ENCODE results near the gene DDX19B. TPM values are rescaled to one million over a fixed set of nuclear protein-coding genes. Genes with fewer than 3 reads are reported as not detected.

Gene DDX19B
- total RNA-seq, 1 donor from 2014 or later: 33.7 TPM

- H3K36me3 Mint-ChIP-seq (ENCODE audit: low read depth): peaks cover 29% of the 10 kb centered on the region
- no peaks in the 10 kb centered on the region for H3K9me3 Mint-ChIP-seq
- intact Hi-C loops (cut with micrococcal nuclease): no loop called here
- H3K27ac Mint-ChIP-seq: no peak overlapping the region
- TF ChIP-seq CTCF (IDR thresholded peaks at IDR 0.05): no peak
- POLR2A ChIA-PET: no interaction called here
- no peak for DNase-seq
- no peak overlapping the region for H3K4me3 Mint-ChIP-seq
- H3K4me1 Mint-ChIP-seq: no peaks in the 10 kb centered on the region
- no peaks in the 10 kb centered on the region for H3K27me3 Mint-ChIP-seq
- CTCF ChIA-PET: no interaction called here
- no peak for ATAC-seq (ENCODE audit: low read depth)
Measured at GRCh38 chr16:70337814-70338213, 38.8 kb downstream of the DDX19B start.

DNA sequence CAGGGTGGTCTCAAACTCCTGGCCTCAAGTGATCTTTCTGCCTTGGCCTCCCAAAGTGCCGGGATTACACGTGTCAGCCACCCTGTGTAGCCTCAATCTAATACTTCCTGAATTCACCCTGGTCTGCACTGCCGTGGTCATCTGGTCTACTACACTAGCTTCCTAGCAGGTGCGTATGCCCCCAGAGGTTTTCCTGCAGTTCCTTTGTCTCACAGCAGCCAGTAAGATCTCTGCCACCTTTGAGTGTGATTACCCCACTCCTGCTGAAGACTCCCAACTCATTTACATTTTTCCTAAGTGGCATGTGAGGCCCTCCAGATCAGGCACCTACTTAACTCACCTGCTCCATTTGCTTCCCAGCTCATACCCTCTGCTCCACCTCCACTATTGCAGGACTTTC lies 42.6 kb downstream of the DDX19B start:
- TF ChIP-seq CTCF (IDR thresholded peaks at IDR 0.05): no peak
- Mint-ChIP-seq H3K9me3 (no peaks in the 10 kb centered on the region), H3K4me1 (peaks cover 6% of the 10 kb centered on the region), H3K27me3 (no peaks in the 10 kb centered on the region), H3K27ac (no peak overlapping the region), H3K36me3 (ENCODE audit: low read depth) (peaks cover 7% of the 10 kb centered on the region), H3K4me3 (no peak overlapping the region)
- ATAC-seq (ENCODE audit: low read depth) (no peak), DNase-seq (no peak)
- intact Hi-C loops (cut with micrococcal nuclease): no loop called here
- POLR2A ChIA-PET: no interaction called here
- CTCF ChIA-PET: no interaction called here

GRCh38 chr16:70342016-70342415 lies 43.0 kb downstream of the DDX19B start:
- H3K36me3 Mint-ChIP-seq (ENCODE audit: low read depth): peaks cover 11% of the 10 kb centered on the region
- ChIA-PET CTCF (no interaction called here), POLR2A (no interaction called here)
- DNase-seq (no peak), ATAC-seq (ENCODE audit: low read depth) (no peak)
- intact Hi-C loops (cut with micrococcal nuclease): no loop called here
- peaks cover 9% of the 10 kb centered on the region for H3K4me1 Mint-ChIP-seq
- no peak overlapping the region for H3K27ac Mint-ChIP-seq
- H3K4me3 Mint-ChIP-seq: no peak overlapping the region
- TF ChIP-seq CTCF (IDR thresholded peaks at IDR 0.05): no peak
- H3K9me3 Mint-ChIP-seq: no peaks in the 10 kb centered on the region
- H3K27me3 Mint-ChIP-seq: no peaks in the 10 kb centered on the region

GRCh38 chr16:70345840-70346239 lies 46.9 kb downstream of the DDX19B start:
- POLR2A ChIA-PET: interaction anchor here (0.6 to 3.0 kb wide), 15 partner anchors 9 to 1469 kb away, joined by 3 to 60 read pairs (median 7); partner anchors contain the start of genes AARS1, COG4, DDX19B and EXOSC6
- CTCF ChIA-PET: interaction anchor here (0.8 kb wide), 1 partner anchor 48 kb away, joined by 3 read pairs; no protein-coding TSS in a partner anchor
- intact Hi-C loops (cut with micrococcal nuclease): loop anchor here (1.0 to 2.0 kb wide), 6 partner anchors 35 to 177 kb away; partner anchors contain the start of genes AARS1, COG4, DDX19B and EXOSC6
- Mint-ChIP-seq H3K36me3 (ENCODE audit: low read depth) (peaks cover 19% of the 10 kb centered on the region), H3K4me1 (peaks cover 27% of the 10 kb centered on the region), H3K27ac (peak overlapping the region; percentile 95), H3K27me3 (no peaks in the 10 kb centered on the region), H3K4me3 (peak overlapping the region; percentile 96), H3K9me3 (no peaks in the 10 kb centered on the region)
- DNase-seq: no peak
- ATAC-seq (ENCODE audit: low read depth): no peak
- TF ChIP-seq CTCF (IDR thresholded peaks at IDR 0.05): no peak

- H3K9me3 Mint-ChIP-seq: no peaks in the 10 kb centered on the region
- no peak overlapping the region for H3K27ac Mint-ChIP-seq
- TF ChIP-seq CTCF (IDR thresholded peaks at IDR 0.05): no peak
- peaks cover 27% of the 10 kb centered on the region for H3K4me1 Mint-ChIP-seq
- intact Hi-C loops (cut with micrococcal nuclease): no loop called here
- POLR2A ChIA-PET: interaction anchor here (1.2 kb wide), 1 partner anchor 32 kb away, joined by 4 read pairs; no protein-coding TSS in a partner anchor
- no peak overlapping the region for H3K4me3 Mint-ChIP-seq
- DNase-seq: no peak
- no peaks in the 10 kb centered on the region for H3K27me3 Mint-ChIP-seq
- ATAC-seq (ENCODE audit: low read depth): no peak
- peaks cover 30% of the 10 kb centered on the region for H3K36me3 Mint-ChIP-seq (ENCODE audit: low read depth)
- CTCF ChIA-PET: no interaction called here
Measured at GRCh38 chr16:70348991-70349390, 50.0 kb downstream of the DDX19B start.

All from activated B cell treated with CpG ODN at 0.5 μM for 24 hours (primary cell).